HG03196 (cell line): Measurements from ENCODE around the gene IQCE.

Experiments used
- ATAC-seq: cut with Tn5 transposase; IDR thresholded peaks from one replicate; pipeline ENCODE4 v1.9.1; 2021; ENCODE audit not compliant: unreplicated experiment

The IQCE gene

GRCh38 chr7:2558629-2559282 is at the start of gene IQCE:
Gene IQCE, plus strand, starts transcription at chr7:2558979. Its CDS starts 203 bp downstream, at chr7:2559182.
- ATAC-seq, result peak; percentile 52

- no peak for ATAC-seq
Measured at GRCh38 chr7:2509298-2509906, 49.4 kb upstream of the IQCE start.

- no peak for ATAC-seq
Measured at GRCh38 chr7:2510130-2510776, 48.5 kb upstream of the IQCE start.

- no peak for ATAC-seq
Measured at GRCh38 chr7:2510909-2511768, 47.6 kb upstream of the IQCE start.

GRCh38 chr7:2511769-2512168 is 47.0 kb upstream of the IQCE start:
- no peak for ATAC-seq

GRCh38 chr7:2512179-2512661 is 46.6 kb upstream of the IQCE start:
- ATAC-seq, result no peak

GRCh38 chr7:2512713-2513112 is 46.1 kb upstream of the IQCE start:
- ATAC-seq, result no peak

GRCh38 chr7:2513702-2514101 is 45.1 kb upstream of the IQCE start:
- ATAC-seq, result no peak

GRCh38 chr7:2514473-2515423 is 44.0 kb upstream of the IQCE start:
- ATAC-seq, result no peak

- ATAC-seq, result no peak
Measured at GRCh38 chr7:2515424-2516193, 43.2 kb upstream of the IQCE start.

- ATAC-seq, result no peak
Measured at GRCh38 chr7:2516194-2516555, 42.6 kb upstream of the IQCE start.

- ATAC-seq, result no peak
Measured at GRCh38 chr7:2517026-2517425, 41.8 kb upstream of the IQCE start.

- no peak for ATAC-seq
Measured at GRCh38 chr7:2517678-2518507, 40.9 kb upstream of the IQCE start.

GRCh38 chr7:2518737-2519118 is 40.1 kb upstream of the IQCE start:
- no peak for ATAC-seq

GRCh38 chr7:2519119-2519930 is 39.5 kb upstream of the IQCE start, which contains the start of gene LFNG:
Gene LFNG, plus strand, starts transcription at chr7:2519774. Its CDS starts 88 bp downstream, at chr7:2519862.
- peak; percentile 67 for ATAC-seq

- ATAC-seq, result no peak
Measured at GRCh38 chr7:2520131-2520760, 38.5 kb upstream of the IQCE start.

- ATAC-seq, result no peak
Measured at GRCh38 chr7:2520761-2521290, 38.0 kb upstream of the IQCE start.
